NCI-H345 treated with DMSO at 0.1 percent for 48 hours (cell line): ENCODE measurements around the gene JPH2.
"Not testable (repeated sequence)": the region's sequence is repeated elsewhere in the genome, so short reads cannot be mapped to it uniquely, and the experiment has no call there.

Experiments used
- DNase-seq: peaks from one replicate; lab custom pipeline; 2025; ENCODE audit not compliant: unreplicated experiment; lab: John Stamatoyannopoulos, UW

The JPH2 gene

DNA sequence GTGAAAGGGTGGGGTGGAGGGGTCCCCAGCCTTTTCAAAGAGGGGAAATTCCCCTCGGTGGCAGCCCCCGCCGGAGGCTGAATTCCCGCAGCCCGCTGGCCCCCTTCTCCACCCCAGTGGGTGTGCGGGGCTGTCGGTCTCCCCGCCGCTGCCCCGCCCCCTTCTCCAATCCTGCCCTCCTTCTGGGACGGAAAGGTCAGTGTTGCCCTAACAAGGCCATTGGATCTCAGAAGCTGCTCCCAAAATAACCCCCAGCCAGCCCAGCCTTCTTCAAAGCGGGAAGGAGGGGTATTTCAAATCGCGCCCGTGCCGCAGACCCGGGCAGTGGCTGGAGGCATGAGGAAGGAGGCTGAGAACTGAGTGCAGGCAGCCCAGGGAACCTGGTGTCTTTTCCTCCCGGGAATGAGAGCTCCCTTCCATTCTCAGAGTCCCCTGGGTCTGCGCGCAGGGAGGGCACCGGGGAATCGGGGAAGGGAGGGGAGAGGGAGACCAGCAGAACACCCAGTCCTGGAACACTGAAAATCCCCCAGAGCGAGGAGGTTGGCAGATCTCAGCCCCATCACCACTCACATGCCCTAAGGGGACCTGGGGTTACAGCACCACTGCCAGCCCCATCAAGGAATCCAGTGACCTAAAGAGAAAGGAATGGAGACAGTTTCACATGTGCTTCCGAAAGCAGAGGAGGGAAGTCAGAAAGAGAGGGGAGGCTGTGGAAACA lies at the start of gene JPH2:
TSS of gene JPH2 (minus strand) at position 135 of the 718 bp plus-strand sequence. CDS start 483 bp downstream, outside the sequence.
- DNase-seq, result no peak

DNA sequence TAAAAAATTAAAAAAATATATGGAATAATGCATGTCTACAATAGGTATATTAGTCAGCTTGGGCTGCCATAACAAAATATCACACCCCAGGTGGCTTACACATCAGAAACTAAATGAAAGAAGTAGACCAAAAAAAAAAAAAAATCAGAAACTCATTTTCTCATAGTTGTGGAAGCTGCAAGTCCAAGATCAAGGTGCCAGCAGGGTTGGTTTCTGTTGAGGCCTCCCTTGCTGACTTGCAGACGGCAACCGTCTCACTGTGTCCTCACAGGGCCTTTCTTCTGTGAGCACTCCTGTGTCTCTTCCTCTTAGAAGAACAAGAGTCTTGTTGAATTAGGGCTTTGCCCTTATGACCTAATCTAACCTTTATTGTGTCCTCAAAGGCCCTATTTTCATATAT lies 48.7 kb upstream of the JPH2 start:
- DNase-seq, result no peak

DNA sequence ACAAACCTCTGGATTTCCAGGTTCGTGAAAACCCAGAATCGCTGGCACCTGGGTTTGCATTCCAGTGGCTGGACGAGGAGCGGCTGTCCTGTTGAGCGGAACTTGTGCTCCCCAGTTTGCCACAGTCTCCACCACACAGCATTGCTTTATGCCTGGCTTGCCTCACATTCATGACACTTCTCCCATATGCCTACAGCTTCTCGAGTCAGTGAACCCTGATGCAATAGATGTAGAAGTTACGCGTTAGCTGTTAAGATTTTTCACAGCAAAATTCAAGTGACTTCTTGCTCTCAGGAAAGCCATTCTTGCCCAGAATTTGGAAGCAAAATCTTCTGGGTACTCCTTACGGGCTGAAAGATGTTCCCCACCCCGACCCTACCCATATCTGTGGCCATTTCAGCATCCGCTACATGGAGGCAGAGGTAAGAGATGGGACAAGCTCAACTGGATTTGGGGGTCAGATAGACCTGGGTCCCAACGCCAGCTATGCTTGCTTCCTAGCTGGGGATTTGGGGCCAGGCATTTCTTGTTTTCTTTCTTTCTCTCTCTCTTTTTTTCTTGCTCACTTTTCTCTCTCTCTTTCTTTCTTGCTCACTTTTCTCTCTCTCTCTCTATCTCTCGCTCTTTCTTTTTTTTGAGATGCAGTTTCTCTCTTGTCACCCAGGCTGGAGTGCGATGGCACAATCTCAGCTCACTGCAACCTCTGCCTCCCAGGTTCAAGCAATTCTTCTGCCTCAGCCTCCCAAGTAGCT lies 47.8 kb upstream of the JPH2 start:
- no peak for DNase-seq

DNA sequence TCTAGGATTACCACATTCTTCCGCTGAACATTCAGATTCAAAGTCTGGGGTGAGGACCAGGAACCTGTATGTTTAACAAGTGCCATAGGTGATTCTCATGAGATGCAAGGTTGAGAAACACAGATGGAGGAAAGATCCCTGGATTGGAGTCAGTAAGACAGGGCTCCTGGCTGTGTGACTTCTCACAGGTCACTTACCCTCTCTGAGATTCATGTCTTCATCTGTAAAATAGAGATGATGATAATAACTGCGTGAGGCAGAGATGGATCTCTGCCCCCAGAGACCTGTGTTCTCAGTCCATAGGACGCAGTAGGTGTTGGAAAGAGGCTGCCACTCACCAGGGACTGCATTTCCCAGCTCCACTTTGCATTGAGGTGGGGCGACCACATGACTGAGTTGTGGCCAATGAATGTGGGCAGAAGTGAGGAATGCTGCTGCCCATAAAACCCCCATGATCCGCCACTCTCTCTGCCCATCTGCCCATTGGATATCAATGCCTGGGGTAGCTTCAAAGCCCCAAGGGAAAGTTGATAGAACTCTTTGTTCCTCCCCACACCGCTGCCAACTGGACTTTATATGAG lies 46.5 kb upstream of the JPH2 start:
- no peak for DNase-seq

DNA sequence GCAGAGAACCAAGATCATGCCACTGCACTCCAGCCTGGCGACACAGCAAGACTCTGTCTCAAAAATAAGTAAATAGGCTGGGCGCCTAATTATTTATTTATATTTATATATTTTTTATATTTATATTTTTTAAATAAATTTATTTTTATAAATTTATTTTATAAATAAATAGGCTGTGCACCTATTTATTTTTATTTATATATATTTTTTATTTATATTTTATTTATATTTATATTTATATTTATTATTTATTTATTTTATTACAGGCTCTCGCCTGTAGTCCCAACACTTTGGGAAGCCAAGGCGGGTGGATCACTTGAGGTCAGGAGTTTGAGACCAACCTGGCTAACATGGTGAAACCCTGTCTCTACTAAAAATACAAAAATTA lies 45.5 kb upstream of the JPH2 start:
- DNase-seq, result not testable (repeated sequence)

DNA sequence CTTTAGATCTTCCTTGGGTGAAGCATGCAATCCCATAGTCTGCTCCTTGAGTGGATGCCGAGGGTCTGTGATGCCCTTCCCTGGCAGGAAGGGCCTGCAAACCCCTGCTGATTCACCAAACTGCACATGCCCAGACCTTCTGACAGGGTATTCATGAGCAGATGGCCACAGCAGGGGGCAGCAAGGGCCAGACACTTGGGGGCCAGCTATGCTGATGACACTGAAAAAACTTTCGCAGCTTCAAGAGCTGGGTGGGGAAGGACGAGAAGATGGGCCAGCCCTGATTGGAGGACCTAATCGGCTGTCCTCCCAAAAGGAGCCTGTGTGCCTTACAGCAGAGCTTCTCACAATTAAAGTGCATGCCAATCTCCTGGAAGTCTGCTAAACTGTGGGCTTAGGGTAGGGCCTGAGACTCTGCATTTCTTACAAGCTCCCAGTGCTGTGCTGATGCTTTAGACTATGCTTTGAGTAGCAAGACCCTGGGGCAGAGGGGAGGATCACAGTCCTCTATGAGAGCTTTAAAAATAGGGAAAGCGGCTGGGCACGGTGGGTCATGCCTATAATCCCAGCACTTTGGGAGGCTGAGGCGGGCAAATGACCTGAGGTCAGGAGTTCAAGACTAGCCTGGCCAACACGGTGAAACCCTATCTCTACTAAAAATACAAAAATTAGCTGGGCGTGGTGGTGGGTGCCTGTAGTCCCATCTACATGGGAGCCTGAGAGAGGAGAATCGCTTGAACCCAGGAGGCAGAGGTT lies 44.9 kb upstream of the JPH2 start:
- DNase-seq, result no peak

DNA sequence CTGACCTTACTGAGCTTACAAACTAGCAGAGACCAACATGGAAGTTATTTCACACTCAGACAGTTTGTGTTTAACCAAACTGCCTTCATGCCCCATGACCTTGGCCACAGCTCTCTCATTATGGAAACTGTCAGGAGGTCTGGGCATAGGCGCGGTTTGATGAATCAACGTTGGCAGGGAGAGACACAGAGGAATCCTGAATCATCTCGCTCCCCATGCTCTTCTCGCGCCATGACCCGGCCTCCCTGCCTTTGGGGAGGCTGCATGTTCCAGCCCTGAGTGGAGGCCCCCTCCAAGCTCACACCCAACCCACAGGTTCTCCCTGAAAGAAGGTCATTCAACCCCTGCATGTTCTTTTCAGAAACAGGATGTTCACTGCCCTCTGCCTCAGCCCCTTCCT lies 44.2 kb upstream of the JPH2 start:
- DNase-seq, result no peak

DNA sequence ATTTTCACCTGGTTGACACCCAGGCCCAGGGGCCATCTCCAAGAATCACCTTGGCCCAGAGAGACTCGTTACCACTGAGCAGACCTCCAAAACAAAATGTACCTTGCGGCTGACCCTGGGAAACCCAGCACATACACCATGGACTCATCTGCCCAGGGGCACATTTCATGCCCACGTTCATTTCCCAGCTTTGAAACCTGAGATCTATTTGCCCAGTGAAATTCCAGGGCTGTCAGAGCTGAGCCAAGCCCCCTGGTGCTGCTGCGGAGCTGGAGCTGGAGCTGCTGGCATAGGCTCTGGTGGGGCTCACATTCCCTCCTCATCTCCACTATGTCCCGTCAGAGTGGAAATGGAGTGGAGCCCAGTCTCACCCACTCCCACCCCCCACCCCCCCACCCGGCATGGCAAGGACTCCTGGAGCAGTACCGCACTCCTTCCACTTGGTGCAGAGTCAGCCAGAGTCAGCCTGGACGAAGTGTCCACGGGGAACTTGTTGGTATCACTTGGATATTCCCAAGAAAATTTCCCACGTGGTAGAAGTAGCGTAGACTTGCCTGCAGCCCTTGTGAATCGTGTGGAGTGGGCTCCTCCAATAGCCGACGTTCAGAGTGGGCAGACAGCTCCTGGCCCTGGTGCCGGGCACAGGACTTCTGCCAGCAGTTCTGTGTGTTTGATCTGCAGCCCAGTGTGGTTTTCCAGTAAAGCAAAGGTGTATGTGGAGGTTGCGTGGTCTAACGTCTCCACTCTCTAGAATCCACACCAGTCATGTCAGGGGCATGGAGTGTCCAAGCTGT lies 41.7 kb upstream of the JPH2 start:
- no peak for DNase-seq

DNA sequence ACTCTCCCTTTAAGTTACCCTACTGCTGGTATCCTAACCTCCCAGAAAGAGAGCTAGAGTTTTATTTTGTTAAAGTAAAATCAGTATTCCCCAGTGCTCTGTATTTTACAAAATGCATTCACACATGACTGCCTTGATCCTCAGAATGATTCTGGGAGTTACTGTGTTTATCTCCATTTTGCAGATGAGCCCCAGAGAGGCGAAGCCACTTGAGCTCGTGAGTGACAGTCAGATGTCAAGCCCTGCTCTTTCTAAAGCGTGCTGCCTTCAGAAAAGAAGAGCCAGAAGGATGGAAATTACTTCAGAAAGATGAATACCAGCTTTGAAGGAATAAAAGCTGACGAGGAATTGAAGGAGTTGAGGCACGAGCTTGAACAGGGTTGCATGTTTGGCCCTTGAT lies 37.6 kb upstream of the JPH2 start:
- no peak for DNase-seq

DNA sequence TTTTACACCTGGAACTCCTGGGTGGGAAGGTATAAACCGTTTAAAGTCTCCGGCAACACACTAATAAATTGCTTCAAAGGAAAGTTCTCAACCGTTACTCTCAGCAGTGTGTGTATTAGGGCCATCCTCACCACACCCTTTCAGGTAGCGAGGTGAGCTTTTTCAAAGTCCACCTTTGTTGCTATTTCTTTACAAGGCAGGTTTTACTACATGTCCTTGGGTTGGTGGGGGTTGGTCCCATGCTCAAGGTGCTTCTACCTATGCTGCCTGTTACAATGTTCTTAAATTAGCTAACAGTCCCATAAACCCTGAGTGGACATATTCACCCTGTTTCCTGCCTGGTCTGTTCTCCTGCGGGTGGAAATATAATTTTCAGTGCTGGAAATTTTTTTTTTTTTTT lies 36.7 kb upstream of the JPH2 start:
- no peak for DNase-seq

DNA sequence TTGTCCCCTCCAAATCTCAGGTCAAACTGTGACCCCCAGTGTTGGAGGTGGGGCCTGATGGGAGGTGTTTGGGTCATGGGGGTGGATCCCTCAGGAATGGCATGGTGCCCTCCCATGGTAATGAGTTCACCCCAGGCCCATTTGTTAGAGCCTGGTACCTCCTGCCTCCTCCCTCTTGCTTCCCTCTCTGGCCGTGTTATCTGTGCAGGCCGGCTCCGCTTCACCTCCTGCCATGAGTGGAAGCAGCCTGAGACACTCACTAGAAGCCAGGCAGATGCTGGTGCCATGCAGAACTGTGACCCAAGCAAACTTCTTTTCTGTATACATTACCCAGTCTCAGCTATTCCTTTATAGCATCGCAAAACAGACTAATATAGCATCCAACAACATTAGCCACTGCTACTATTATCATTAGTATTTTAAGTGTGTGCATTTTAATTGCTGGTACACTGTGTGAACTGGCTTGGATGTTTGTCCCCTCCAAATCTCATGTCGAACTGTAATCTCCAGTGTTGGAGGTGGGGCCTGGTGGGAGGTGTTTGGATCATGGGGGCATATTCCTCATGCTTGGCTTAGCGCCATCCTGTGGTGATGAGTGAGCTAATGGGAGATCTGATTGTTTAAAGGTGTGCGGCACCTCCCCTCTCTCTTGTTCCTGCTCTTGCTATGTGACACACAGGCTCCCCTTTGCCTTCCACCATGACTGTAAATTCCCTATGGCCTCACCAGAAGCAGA lies 35.8 kb upstream of the JPH2 start:
- no peak for DNase-seq

DNA sequence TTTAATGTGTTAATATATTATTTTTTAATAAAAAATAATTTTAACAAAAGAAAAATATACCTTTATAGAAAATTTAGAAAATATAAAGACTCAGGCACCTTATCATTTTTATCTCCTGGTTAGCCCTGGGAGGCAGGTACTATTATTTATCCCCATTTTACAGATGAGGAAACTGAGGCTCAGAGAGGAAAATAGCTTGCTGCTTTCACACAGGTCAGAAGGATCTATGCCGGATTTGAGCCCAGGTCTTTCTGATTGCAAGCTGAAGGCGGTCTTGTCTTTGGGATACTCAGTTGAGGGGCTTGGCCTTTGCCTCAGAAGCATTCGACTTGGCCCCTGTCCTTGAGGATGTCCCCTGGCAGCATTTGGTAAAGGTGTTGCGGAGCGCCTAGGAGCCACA lies 35.0 kb upstream of the JPH2 start:
- DNase-seq, result no peak

DNA sequence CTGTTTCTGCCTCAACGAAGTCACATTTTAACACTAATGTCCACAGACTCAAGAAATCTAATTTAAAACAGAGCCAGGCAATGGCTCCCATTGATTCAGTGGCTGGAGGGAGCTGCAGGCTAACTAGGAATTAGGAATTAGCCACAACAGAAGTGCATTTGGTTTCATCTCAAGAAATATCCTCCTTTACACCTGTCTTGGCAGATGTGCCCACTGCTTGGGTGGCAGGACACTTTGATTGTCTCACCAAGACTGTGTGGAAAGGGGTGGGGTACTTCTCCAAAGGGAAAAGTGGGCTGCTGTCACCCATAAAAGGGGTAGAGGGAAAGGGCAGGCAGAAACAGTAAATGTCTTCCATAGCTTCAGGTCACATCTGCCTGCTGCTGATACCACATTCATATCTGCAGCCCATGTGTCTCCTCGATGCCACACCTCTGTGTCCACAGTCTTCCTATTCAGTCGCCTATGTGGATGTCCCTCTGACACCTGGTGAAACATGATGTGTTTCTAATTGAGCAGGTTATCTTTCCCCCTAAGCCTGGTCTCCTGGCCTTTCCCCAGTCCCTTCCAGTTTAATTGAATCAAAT lies 34.5 kb upstream of the JPH2 start:
- no peak for DNase-seq

DNA sequence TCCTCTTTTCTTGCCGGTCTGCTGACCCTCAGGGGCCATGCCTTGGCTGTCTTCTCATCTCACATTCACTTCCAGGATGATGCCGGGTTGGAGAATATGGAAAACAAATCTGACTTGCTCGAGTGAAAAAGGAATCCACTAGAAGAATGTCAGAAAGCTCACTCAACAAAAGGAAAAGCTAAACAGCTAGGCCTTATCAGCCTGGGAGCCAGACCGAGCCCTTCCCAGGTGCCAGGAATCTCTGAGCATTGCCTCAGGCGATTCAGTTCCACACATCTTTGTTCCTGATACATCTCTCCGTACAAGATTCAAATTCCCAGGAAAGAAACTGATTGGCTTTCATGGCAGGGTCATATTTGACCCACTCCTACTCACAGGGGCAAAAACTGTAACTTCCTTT lies 32.8 kb upstream of the JPH2 start:
- no peak for DNase-seq

DNA sequence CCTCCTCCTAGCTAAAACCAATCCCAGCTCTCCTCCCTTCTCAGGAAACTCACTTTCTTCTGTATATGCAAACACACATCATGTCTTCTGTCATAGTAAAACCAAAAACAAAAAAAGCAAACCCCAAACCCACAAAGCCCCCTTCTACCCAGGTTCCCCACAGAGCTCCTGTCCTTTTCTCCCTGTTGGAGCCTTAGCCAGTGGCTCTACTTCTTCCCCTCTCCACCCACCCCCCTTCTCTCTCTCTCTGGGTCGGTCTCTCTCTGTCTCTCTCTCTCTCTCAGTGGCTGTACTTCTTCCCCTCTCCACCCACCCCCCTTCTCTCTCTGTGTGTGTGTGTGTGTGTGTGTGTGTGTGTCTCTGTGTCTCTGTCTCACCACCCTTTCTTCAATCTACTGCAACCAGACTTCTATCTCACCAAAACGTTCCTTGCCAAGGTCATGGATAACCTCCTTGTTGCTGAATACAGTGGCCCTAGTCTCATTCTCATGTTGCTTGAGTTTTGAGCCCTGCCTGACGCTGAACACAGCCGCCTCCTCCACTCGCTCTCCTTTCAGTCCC lies 32.3 kb upstream of the JPH2 start:
- DNase-seq, result no peak

DNA sequence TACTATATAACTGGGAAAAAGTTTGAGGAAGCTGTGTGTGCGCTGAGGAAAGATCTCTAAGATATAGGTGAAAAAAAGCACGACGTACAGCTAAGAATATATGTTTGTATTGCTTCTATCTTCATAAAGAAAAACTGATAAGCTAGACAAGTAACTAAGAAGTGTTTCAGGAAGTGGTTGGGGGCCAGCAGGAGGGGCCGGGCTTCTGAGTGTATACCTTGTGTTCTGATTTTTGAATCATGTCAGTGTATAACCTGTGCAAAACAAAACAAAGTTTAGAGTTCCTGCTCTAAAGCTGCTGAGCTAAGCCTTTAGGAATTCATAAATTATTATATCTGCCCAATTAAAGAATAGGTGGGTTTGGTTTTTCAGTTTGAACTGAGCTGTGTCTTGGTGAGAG lies 31.5 kb upstream of the JPH2 start:
- DNase-seq, result no peak

DNA sequence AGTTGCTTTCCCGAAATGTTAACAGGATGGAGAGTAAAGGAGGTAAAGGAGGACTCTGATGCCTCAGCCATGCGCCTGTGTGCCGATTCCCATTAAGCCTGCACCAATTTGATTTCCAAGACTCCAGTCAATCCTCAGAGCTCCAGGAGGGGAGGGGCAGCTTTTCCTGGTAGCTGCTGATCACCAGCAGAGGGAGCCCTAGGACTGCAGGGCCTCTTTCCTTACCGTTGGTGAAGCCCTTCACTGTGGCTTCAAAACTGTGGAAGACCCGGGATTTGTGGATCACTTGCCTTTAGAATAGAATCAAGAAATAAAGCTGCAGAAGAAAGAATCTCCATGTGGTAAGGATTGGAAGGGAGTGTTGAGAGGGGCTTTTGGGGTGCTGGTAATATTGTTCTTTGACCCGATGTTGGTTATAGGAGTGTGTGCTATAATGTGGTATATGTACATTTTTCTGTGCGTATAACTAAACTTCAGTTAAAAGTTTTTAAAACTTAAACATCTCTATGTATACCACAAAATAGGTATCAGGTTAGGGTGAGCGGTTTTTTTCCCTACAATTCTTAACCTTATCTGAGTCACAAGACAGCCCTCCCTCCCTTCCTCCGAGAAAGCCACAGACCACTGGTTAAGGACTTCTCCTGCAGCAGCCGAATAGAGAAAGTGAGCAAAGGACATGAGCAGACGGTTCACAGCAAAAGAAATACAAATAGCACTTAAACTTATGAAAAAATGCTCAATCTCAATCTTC lies 30.5 kb upstream of the JPH2 start:
- peak; percentile 55 for DNase-seq

DNA sequence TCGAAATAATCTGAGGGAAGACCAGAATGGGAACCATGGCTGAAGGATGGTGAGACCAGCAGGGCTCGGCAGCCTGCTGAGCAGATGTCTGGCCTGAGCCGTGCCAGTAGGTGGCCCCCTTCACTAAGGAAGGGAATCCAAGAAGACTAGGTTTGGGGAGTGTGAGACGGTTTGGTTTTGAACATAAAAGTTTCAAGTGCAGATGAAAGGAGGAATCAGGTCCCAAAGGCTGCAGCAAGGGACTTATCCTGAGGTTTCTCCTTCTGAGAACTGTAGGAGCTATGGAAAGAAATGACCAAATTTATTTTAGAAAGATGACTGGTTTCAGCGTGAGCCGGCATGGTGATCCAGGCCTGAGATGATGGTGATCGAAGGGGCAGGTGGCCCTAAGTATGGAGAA lies 28.1 kb upstream of the JPH2 start:
- peak; percentile 41 for DNase-seq

DNA sequence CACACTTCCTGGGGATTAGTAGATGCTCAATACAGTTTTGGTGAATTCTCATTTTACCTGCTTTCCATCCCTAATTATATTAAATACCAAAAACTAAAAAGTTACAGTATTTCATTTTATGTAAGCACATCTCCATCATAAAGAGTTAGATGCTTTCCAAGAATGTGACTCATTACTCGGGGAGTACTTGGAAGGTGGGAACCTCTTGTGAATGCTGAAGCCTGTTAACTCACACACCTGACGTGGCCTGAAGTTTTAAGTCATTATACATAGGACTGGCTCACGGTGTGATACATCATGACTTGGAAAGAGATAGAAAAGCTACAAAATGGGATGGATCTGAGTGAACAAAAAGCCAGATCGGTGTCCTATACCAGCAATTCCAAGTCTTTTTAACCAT lies 25.8 kb upstream of the JPH2 start:
- no peak for DNase-seq
